Stimulated activated CD4-positive, alpha-beta T cell treated with anti-CD3 and anti-CD28 coated beads, Interleukin-2, amount 100 ng/mL, for 4 hours (primary cell): Measurements from ENCODE around the gene PNMA8A.
"Not testable (repeated sequence)": the region's sequence is repeated elsewhere in the genome, so short reads cannot be mapped to it uniquely, and the experiment has no call there.

Experiments used
- DNase-seq: peaks from one replicate; pipeline ENCODE4 v3.0.0-alpha.2; 2020; ENCODE audit warnings: low read depth

Gene PNMA8A

DNA sequence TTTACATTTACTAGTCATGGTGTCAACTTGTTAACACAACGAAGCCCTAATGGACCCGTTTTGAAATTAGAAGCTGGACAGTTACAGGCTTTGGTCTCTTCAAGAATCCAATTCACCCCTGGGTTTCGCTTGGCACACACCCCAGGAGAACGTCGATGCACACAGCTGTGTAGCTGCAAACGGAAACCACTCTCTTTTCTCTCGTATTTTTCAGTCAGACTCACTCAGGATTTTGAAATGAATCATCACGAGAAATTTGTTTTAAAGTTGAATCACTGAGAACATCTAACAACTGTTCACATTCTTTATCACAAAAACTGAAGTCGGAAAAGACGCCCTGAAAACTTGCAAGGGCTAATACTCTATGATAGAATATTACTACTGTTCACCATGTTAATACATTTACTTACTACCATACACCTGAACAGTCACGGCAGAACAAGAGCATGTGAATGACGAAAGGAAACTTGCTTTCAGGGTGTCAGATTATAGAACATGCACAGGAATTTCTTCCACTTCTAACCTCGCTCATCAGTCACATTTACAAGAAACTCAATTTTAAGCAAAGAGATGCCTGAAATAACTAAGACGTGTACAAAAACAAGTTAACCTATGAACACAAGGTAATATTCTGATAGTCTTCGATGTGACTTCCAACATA lies 4.7 kb downstream of the PNMA8A start:
- DNase-seq = no peak

DNA sequence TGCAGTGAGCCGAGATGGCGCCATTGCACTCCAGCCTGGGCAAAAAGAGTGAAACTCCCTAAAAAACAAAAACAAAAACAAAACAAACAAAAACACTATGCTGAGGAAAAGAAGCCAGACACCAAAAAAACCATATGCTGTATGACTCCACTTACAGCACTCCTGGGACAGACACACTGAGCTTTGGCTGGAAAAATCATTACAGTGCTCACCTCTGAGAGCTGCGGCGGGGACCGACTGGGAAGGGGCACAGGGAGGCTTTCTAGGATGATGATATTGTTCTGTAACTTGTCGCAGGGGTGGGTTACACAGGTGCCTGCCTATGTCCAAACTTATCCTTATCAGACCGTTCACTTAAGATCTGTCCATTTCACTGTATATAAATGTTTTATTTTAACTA lies 7.8 kb downstream of the PNMA8A start:
- DNase-seq = no peak

DNA sequence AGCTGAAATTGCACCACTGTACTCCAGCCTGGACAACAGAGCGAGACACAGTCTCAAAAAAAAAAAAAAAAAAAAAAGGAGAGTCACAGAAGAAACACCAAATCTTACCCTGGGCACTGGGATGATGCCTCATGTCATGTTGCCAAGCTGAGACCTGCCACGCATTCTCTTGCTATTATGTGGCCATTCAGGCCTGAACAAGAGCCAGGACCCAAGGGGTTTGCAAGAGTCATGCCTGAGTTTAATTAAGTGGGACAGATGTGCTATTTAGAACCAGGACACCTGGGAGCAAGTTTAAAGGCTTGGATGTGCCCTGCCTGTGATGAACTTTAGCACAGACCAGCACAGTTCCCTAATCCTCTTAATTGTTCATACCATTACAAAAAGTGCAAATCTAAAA lies 9.8 kb downstream of the PNMA8A start:
- DNase-seq = no peak

DNA sequence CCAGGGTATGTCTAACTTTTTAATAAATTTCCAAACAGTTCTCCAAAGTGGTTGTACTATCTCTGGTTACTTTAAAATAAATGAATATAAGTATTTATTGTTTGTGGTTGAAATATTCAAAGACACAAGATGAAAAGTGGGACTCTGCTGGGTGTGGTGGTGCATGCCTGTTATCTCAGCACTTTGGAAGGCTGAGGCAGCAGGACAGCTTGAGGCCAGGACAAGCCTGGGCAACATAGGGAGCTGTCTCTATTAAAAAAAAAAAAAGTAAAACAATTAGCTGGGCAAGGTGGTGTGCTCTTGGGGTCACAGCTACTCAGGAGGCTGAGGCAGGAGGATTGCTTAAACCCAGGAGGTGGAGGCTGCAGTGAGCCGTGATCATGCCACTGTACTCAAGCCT lies 10.4 kb downstream of the PNMA8A start:
- DNase-seq = no peak

DNA sequence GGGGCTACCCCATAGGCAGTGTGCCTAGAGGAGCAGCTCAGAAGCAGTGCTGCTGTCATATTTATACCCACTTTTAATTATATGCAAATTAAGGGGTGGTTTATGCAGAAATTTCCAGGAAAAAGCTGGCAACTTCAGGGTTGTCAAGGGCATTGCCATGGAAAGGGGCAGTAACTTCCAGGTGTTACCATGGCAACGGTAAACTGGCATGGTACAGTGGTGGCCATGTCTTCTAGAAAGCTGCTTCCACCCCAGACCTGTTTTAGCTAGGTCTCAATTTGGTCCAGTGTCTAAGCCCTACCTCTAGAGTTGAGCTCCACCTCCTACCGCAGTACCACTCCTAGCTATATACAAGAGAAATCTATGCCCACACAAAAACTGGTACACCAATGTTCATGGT lies 11.3 kb downstream of the PNMA8A start:
- no peak for DNase-seq

DNA sequence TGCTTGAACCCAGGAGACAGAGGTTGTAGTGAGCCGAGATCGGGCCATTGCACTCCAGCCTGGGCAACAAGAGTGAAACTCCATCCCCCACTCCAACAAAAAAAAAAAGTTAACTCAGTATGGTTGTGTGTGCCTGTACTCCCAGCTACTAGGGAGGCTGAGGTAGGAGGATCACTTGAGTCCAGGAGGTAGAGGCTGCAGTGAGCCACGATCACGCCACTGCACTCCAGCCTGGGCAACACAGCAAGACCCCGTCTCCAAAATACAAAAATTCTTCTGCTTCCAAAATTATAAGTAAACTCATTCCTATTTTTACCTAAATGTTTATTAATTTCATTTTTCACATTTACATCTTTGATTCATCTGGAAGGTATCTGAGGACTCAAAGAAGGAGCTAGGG lies 14.4 kb downstream of the PNMA8A start:
- no peak for DNase-seq

DNA sequence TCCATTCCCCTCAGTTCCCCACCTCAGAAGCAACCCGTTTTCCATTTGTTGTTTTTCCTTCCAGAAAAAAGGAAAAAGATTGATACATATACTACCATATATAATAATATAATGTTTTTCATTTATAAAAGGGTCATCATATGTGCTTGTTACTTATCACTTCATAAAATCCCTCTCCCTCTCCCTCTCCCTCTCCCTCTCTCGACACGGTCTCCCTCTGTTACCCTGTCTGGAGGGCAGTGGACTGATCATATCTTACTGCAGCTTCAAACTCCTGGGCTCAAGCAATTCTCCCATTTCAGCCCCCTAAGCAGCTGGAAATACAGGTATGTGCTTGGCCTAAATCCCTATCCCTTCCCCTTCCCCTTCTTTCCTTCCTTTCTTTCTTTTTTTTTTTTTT lies 17.1 kb downstream of the PNMA8A start:
- DNase-seq = no peak

DNA sequence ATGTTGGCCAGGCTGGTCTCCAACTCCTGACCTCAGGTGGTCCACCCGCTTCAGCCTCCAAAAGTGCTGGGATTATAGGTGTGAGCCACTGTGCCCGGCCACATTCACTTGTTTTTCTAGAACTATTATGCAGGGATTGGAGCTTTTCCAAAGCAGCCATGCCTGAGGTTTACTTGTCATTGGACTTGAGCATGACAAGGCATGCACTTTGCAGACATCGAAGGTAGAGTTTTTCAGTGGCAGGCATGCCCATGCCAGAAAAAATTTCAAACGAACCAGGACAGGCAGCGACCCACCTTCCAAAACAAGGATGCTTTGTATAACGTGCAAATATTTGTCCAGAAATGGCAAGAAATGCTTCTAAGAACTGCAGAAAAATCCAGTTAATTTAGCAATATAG lies 17.7 kb downstream of the PNMA8A start:
- no peak for DNase-seq

DNA sequence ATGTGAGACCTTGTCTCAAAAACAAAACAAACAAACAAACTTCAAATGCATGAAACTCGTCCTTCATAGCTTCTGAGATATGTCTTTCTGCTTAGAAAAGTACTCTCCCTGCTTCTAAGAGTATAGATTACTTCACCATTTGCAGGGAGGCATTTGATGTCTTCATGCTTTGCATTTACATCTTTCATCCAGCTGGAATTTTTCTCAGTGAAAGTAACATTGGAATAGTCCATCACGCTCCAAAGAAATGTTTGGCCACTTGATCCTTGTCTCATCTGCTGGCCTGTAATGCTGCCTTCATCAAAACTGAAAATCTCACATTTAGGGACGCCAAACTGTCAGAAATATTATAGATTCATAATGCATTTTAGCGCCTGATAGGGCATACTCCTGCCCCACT lies 19.2 kb downstream of the PNMA8A start:
- DNase-seq = no peak

DNA sequence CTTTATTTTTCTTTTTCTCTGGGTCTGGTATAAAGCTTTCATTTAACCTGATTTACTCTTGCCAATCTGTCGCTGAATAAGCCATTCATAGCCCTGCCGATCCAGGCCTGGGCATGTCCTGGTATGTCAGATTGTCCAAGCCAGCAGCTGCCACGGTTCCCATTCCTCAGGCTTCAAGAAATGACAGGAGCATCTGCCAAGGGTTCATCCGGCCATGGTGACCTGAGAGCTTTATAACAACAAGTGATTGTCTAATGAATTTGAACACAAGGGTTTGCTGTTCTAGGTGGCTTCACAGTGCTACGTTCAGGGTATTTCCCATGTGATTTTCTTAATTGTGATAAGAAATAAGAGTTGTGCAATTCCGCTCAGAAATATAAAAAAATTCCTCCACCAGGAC lies 20.0 kb downstream of the PNMA8A start:
- DNase-seq = no peak

DNA sequence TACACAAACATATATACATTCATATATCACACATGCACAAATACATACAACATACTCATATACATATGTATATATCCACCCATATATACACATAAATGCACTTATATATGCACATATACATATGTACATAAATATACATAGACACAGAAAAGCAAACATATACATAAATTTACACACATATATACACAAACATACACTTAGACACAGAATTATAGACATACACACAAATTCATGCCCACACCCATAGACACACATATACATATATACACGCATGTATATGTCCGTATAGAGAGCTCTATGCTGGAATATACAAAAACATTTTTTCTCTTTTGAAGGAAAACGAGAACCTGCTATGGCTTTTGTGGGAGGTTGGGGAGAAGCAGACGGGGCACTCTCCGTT lies 20.6 kb downstream of the PNMA8A start:
- DNase-seq = no peak

DNA sequence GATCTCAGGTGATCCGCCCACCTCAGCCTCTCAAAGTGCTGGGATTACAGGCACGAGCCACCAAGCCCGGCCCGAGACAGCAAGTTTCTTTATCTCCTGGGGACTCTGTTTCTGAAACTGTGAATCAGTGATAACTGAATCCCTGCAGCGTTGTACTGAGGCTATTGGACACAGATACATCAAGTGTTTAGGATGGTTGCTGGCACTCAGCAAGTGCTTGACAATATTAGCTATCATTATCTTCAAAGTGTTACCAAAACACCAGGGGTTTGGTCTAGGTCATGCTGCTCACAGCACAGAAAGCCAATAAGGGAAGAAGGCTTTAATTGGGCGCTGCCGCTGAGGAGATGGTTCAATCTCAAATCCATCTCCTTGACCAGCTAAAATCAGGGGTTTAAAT lies 22.1 kb downstream of the PNMA8A start:
- DNase-seq = no peak

DNA sequence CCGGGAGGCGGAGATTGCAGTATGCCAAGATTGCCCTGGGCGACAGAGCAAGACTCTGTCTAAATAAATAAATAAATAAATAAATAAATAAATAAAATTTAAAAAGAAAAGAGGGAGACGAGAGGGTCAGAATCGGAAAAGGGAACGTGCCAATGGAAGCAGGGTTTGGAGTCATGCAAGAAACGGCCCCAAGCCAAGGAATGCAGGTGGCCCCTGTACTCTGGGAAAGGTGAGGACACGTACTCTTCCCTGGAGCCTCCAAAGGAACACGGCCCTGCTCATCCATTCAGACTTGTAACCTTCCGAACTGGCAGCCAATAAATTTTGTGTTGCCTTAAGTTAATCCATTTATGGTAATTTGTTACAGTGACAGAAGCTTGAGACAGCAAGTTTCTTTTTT lies 22.8 kb downstream of the PNMA8A start:
- DNase-seq = no peak

DNA sequence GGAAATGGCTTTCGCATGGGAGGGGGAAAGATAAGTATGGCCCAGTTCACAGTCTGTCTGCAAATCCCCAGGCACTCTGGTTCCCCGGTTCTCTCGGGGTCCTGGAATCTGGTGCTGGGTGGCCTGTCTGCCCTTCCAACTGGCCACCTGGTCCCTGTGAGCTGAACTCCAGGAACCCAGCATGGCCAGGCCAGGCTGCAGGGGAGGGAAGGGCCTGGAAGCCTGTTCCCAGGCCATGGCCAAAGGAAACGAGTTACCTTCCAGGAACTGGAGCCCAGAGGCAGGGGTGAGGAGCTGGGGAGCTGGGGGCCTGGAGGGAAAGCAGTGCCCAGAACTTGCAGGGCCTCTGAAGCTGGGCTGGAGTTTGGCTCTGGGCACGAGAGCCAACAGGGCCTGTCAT lies 23.5 kb downstream of the PNMA8A start:
- no peak for DNase-seq

DNA sequence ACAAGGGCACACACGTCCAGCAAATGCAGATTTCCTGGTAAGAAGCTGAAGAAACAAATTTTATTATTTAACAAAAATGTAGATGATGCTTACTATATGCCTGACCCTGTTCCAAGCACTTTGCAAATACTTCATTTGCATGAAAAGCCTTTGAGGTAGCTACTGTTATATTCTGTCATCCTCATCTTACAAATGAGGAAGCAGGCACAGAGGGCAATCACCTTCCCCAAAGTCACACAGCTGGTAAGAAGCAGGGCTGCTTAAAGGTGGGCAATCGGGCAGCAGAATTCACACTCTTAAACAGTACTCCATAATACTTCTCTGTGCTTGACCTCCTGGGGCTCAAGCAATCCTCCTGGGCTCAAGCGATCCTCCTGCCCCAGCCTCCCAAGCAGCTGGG lies 24.4 kb downstream of the PNMA8A start:
- no peak for DNase-seq

DNA sequence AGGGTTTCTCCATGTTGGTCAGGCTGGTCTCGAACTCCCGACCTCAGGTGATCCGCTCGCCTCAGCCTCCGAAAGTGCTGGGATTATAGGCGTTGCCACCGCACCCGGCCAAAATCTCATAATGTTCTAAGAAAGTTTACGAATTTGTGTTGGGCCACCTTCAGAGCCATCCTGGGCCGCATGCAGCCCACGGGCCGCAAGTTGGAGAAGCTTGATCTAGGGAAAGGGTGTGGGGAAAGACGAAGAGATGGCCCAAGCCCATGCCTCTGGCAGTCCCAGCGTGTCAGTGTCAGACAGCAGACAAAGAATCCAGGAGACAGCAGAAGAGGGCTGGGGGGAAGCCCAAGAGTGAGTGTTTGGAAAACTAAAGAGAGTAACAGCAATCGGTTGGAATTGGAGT lies 25.3 kb downstream of the PNMA8A start:
- DNase-seq = no peak

DNA sequence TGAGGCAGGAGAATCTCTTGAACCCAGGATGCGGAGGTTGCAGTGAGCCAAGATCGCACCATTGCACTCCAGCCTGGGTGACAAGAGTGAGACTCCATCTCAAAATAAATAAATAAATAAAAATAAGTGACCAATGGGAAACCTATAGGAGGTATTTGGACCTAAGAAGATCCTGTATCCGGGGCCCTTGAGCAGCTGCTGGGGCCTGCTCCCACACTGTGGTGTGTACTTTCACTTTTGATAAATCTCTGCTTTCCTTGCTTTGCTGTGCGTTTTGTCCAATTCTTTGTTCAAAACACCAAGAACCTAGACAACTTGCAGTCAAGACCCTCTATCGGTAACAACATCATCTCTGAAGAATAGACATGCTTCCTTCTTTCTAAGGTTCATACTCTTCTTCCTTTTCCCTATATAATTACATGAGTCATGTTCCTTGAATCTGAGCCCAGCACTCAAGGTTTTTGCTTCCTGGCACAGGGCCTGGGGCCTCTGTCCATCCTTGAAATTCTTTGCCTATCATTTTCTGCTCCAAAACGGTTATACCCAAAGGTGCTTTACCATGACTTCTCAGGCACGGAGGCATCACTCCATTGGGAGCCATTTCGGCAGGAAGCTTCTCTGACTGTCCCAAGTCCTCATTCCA lies 28.4 kb downstream of the PNMA8A start:
- no peak for DNase-seq

DNA sequence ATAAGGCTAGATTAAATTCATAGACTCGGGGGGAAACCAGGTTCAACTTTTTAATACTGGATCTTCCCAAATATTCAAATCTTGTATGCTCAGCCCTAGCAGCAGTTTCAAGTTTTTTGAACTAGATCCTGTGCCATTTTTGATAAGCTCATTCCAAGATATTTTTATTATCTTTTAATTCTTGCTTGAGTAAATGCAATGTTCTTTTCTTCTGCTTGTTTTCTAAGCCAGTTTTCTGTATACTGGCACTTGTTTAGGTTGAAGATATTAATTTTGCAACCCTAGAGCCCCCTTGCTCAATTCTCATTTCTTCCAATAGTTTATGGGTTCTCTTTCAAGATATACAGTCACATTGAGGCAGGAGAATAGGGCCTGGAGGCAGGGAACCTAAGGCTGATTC lies 29.5 kb downstream of the PNMA8A start:
- no peak for DNase-seq

DNA sequence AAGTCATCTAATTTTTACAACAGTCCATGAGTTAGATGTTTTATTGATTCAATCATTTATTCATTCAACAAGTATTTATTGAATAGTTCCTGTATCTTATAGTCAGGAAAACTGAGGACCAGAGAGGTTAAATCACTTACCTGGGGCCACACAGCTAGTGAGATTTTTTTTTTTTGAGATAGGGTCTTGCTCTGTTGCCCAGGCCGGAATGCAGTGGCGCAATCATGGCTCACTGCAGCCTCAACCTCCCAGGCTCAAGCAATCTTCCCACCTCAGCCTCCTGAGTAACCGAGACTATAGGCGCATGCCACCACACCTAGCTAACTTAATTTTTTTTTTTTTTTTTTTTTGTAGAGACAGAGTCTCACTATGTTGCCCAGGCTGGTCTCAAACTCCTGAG lies 35.7 kb downstream of the PNMA8A start:
- DNase-seq = not testable (repeated sequence)

DNA sequence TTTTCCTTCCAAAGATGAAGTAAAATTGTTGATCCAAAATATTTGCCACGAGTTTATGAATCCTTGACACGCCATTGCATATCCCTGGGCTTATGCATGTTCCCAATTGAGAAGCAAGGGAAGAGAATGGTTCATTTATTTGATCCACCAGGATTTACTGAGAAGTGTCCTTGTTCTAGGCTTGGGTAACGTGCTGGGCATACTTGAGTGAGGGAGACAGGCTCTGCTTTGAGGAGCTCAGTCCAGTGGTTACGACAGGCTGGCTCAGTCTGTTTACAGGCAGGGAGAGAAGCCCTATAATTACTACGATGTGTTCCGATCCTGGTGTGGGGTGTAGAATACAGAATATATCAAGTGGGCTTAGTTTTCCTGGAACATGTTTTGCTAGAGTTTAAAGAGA lies 36.4 kb downstream of the PNMA8A start:
- no peak for DNase-seq

DNA sequence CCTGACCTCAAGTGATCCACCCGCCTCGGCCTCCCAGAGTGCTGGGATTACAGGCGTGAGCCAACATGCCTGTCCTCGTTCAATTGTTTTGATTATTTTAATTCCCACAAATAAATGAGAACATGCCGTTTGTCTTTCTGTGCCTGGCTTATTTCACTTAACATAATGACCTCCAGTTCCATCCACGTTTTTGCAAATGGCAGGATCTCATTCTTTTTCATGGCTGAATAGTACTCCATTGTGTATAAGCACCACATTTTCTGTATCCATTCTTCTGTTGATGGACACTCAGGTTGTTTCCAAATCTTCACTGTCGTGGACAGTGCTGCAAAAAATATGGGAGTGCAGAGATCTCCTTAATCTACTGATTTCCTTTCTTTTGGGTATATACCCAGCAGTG lies 37.9 kb downstream of the PNMA8A start:
- not testable (repeated sequence) for DNase-seq

DNA sequence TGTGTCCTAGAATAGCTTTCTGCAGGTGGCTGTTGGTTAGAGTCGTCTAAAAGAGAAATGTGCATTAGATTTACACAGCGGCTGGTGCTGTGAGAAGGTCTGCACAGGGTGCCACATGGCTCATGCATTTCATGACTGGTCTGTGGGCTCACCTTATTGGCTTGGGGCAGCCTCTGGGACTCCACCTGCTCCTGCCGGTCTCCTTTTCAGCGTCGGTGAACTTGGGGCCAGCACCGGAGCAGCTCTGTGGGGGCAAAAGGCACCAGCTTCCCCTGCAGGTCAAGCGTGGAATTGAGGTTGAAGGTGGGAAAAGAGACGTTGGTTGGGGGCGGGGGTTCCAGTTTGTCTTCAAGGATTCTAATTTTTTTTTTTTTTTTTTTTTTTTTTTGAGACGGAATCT lies 39.5 kb downstream of the PNMA8A start:
- DNase-seq = no peak

DNA sequence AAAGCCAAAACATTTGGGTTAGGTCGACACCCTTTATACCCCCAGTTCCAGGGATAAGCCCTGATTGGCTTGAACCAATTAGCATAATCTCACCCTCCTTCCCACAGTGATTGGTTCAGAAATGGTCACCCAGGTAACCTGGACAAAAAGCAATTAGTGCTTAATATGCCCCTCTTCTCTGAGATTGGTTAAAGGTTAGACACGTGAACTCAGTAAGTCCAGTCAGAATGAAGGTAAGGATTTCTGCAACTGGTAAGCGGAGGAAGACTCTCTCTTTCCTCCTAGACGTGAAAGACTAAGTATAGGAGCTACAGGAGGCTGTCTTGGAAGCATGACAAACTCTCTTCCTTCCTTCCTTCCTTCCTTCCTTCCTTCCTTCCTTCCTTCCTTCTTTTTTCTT lies 41.4 kb downstream of the PNMA8A start:
- DNase-seq = no peak
